Neural progenitor cell (in vitro differentiated cells): ENCODE results near the gene ZGPAT. TPM values are rescaled to one million over a fixed set of nuclear protein-coding genes. Genes with fewer than 3 reads are reported as not detected.
A peak's percentile ranks its signal among the peaks of the same experiment; 100 is the strongest.

ENCODE experiments used
- DNase-seq: peaks from one replicate; pipeline ENCODE4 v3.0.0-alpha.2; 2016; ENCODE audit warnings: low spot score
- H2AFZ ChIP-seq: fragments of 200-600 bp; sonication (generic); replicated peaks from 2 replicates; pipeline ENCODE4 v1.6.1; 2016; ENCODE audit warnings: antibody characterized with exemption
- H3F3A ChIP-seq: fragments of 200-600 bp; sonication (generic); 2 replicates; pipeline ENCODE4 v1.6.1; 2016; ENCODE audit warnings: antibody characterized with exemption, low read depth
- H3K27ac ChIP-seq: fragments of 200-600 bp; sonication (generic); 2 replicates; pipeline ENCODE4 v1.5.1; 2016; ENCODE audit warnings: mild to moderate bottlenecking
- H3K27me3 ChIP-seq: fragments of 200-600 bp; sonication (generic); 2 replicates; pipeline ENCODE4 v1.6.1; 2016; ENCODE audit warnings: mild to moderate bottlenecking, moderate library complexity
- H3K36me3 ChIP-seq: fragments of 200-600 bp; sonication (generic); 2 replicates; pipeline ENCODE4 v1.5.1; 2016
- H3K4me1 ChIP-seq: fragments of 200-600 bp; sonication (generic); 2 replicates; pipeline ENCODE4 v1.6.1; 2016; ENCODE audit warnings: mixed run types
- H3K4me2 ChIP-seq: fragments of 200-600 bp; sonication (generic); 2 replicates; pipeline ENCODE4 v1.6.1; 2016
- H3K4me3 ChIP-seq: fragments of 200-600 bp; sonication (generic); 2 replicates; pipeline ENCODE4 v1.5.1; 2016
- H3K79me2 ChIP-seq: fragments of 200-600 bp; sonication (generic); 2 replicates; pipeline ENCODE4 v1.6.1; 2016; ENCODE audit warnings: low read depth
- H3K9ac ChIP-seq: fragments of 200-600 bp; sonication (generic); 2 replicates; pipeline ENCODE4 v1.6.1; 2016
- H3K9me3 ChIP-seq: fragments of 200-600 bp; sonication (generic); 2 replicates; pipeline ENCODE4 v1.5.1; 2016; ENCODE audit warnings: low read depth
- H4K20me1 ChIP-seq: fragments of 200-600 bp; sonication (generic); 2 replicates; pipeline ENCODE4 v1.6.1; 2016; ENCODE audit warnings: low read depth
- H3K27ac Mint-ChIP-seq: 3 replicates; pipeline ENCODE4 v1.8.0; 2021; ENCODE audit warnings: mixed read lengths
- H3K27me3 Mint-ChIP-seq: 2 replicates; pipeline ENCODE4 v1.8.0; 2022; ENCODE audit warnings: low read depth, mild to moderate bottlenecking, inconsistent platforms, moderate library complexity, mixed read lengths; ENCODE audit not compliant: insufficient read depth
- H3K36me3 Mint-ChIP-seq: 3 replicates; pipeline ENCODE4 v1.8.0; 2021; ENCODE audit warnings: mixed read lengths
- H3K4me1 Mint-ChIP-seq: 3 replicates; pipeline ENCODE4 v1.8.0; 2021; ENCODE audit warnings: mixed read lengths
- H3K4me3 Mint-ChIP-seq: 3 replicates; pipeline ENCODE4 v1.8.0; 2021; ENCODE audit warnings: mild to moderate bottlenecking, moderate library complexity, mixed read lengths
- H3K9me3 Mint-ChIP-seq: 3 replicates; pipeline ENCODE4 v1.8.0; 2020; ENCODE audit warnings: mixed read lengths
- EZH2 ChIP-seq: fragments of 200-600 bp; sonication (generic); IDR thresholded peaks from 2 replicates; pipeline ENCODE4 v1.6.1; 2017; ENCODE audit warnings: antibody characterized with exemption, mild to moderate bottlenecking, moderate library complexity
- EZH2phosphoT487 ChIP-seq: fragments of 200-600 bp; sonication (generic); IDR thresholded peaks from 2 replicates; pipeline ENCODE4 v1.6.1; 2017; ENCODE audit warnings: antibody characterized with exemption
- total RNA-seq: library from RNA; depleted of rRNA; stranded (reverse); fragments of >200 nt; gene quantifications from 2 replicates; pipeline ENCODE4 v1.2.3, GENCODE V29; 2015; ENCODE audit warnings: low replicate concordance
- TF ChIP-seq, protein P1 (sequence below): fragments of 200-600 bp; sonication (generic); IDR thresholded peaks from 2 replicates; pipeline ENCODE4 v1.5.1; 2017; ENCODE audit warnings: antibody characterized with exemption, mild to moderate bottlenecking

The ZGPAT gene
- total RNA-seq, 1 donor from 2014 or later, result 8.2 TPM

DNA sequence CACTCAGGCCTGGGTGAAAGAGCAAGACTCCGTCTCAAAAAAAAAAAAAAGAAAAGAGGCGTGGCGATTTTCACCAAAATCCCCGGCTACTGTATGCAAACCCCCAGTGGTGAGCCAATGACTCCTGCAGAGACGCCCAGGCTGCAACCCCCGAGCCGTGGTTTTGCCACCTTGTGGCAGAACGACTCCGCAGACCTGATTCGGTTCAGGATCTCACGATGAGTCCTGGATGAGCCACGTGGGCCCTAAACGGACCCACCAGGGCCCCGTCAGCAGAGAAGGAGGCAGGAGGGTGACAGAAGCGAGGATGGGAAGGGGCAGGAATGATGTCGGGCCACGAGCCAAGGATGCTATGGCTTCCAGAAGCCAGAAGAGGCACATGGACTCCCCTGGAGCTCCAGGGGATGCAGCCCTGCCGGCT, 74.2 kb downstream of the ZGPAT start:
- Histone ChIP-seq H3K4me1 (peaks cover 8% of the 10 kb centered on the region), H3K27ac (no peak overlapping the region), H3K79me2 (peaks cover 7% of the 10 kb centered on the region), H3K27me3 (no peaks in the 10 kb centered on the region), H3K4me2 (no peak overlapping the region), H2AFZ (no peak overlapping the region), H3K36me3 (no peaks in the 10 kb centered on the region), H4K20me1 (peaks cover 3% of the 10 kb centered on the region), H3F3A (peaks cover 10% of the 10 kb centered on the region), H3K4me3 (no peak overlapping the region), H3K9ac (no peak overlapping the region), H3K9me3 (no peaks in the 10 kb centered on the region)
- Mint-ChIP-seq H3K27ac (no peak overlapping the region), H3K4me3 (no peak overlapping the region), H3K36me3 (peaks cover 2% of the 10 kb centered on the region), H3K9me3 (no peaks in the 10 kb centered on the region), H3K27me3 (peaks cover 6% of the 10 kb centered on the region), H3K4me1 (peaks cover 26% of the 10 kb centered on the region)
- DNase-seq, result no peak
- TF ChIP-seq EZH2phosphoT487 (no peak), EZH2 (no peak)
- TF ChIP-seq, protein P1, sequence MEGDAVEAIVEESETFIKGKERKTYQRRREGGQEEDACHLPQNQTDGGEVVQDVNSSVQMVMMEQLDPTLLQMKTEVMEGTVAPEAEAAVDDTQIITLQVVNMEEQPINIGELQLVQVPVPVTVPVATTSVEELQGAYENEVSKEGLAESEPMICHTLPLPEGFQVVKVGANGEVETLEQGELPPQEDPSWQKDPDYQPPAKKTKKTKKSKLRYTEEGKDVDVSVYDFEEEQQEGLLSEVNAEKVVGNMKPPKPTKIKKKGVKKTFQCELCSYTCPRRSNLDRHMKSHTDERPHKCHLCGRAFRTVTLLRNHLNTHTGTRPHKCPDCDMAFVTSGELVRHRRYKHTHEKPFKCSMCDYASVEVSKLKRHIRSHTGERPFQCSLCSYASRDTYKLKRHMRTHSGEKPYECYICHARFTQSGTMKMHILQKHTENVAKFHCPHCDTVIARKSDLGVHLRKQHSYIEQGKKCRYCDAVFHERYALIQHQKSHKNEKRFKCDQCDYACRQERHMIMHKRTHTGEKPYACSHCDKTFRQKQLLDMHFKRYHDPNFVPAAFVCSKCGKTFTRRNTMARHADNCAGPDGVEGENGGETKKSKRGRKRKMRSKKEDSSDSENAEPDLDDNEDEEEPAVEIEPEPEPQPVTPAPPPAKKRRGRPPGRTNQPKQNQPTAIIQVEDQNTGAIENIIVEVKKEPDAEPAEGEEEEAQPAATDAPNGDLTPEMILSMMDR, result no peak

DNA sequence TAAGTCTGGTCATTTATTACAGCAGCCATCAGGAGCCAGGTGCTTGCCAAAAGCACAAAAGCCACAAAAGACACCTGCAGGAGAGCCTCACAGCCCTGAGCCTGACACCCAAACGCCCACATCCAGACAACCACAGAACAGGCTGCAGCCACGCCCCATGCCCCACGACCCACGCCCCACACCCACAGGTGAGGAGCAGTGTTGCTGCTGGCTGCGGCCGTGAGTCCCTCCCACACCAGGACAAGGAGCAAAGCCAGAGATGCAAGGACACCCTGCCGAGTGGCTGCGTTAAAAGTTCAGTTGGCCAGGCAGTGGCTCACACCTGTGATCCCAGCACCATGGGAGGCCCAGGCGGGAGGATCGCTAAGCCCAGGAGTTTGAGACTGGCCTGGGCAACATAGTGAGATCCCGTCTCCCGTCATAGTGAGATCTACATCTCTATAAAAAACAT, 74.7 kb downstream of the ZGPAT start:
- H3K9ac ChIP-seq, result no peak overlapping the region
- H4K20me1 ChIP-seq, result peaks cover 3% of the 10 kb centered on the region
- H3K4me2 ChIP-seq, result no peak overlapping the region
- H3F3A ChIP-seq, result peaks cover 10% of the 10 kb centered on the region
- no peak for TF ChIP-seq EZH2phosphoT487
- no peak for TF ChIP-seq EZH2
- TF ChIP-seq, protein P1, result no peak
- no peak for DNase-seq
- peaks cover 8% of the 10 kb centered on the region for H3K4me1 ChIP-seq
- Mint-ChIP-seq H3K27me3 (peaks cover 6% of the 10 kb centered on the region), H3K27ac (no peak overlapping the region), H3K4me1 (peaks cover 30% of the 10 kb centered on the region), H3K9me3 (no peaks in the 10 kb centered on the region), H3K36me3 (peaks cover 2% of the 10 kb centered on the region), H3K4me3 (no peak overlapping the region)
- no peaks in the 10 kb centered on the region for H3K9me3 ChIP-seq
- H3K27ac ChIP-seq, result no peak overlapping the region
- no peaks in the 10 kb centered on the region for H3K36me3 ChIP-seq
- peaks cover 2% of the 10 kb centered on the region for H3K79me2 ChIP-seq
- H3K27me3 ChIP-seq, result no peaks in the 10 kb centered on the region
- H2AFZ ChIP-seq, result no peak overlapping the region
- H3K4me3 ChIP-seq, result no peak overlapping the region

DNA sequence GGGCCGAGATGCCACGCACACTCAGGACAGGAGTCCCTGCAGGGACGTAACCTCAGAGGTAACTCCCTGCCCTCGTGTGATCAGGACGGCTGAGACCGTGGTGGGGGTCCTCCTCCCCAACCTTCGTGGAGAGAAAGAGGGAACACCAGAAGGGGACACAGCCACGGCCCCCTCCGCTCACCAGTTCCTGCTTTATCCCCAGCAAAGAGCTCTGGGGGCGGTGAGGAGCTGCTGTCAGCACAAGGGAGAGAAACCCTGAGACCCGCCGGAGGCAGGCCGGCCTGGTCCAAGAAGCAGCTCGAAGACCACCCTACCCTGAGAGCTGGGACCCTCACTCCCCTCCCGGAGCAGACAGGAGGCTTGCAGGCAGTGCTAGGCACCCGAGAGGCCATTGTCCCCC, 76.1 kb downstream of the ZGPAT start:
- Histone ChIP-seq H3K27ac (no peak overlapping the region), H3K27me3 (no peaks in the 10 kb centered on the region), H3K36me3 (no peaks in the 10 kb centered on the region), H3K4me3 (no peak overlapping the region), H4K20me1 (peaks cover 3% of the 10 kb centered on the region), H3K9ac (no peak overlapping the region), H2AFZ (no peak overlapping the region), H3K79me2 (no peaks in the 10 kb centered on the region), H3K4me1 (peaks cover 8% of the 10 kb centered on the region), H3F3A (peaks cover 10% of the 10 kb centered on the region), H3K4me2 (no peak overlapping the region), H3K9me3 (no peaks in the 10 kb centered on the region)
- H3K36me3 Mint-ChIP-seq, result peaks cover 2% of the 10 kb centered on the region
- peak overlapping the region; percentile 87 for H3K27ac Mint-ChIP-seq
- peaks cover 27% of the 10 kb centered on the region for H3K4me1 Mint-ChIP-seq
- H3K27me3 Mint-ChIP-seq, result peaks cover 6% of the 10 kb centered on the region
- H3K9me3 Mint-ChIP-seq, result no peaks in the 10 kb centered on the region
- TF ChIP-seq, protein P1, result no peak
- TF ChIP-seq EZH2 (no peak), EZH2phosphoT487 (no peak)
- no peak overlapping the region for H3K4me3 Mint-ChIP-seq
- no peak for DNase-seq
